HG02885 (cell line): ENCODE measurements around the gene AATF.

Experiments used
- ATAC-seq: cut with Tn5 transposase; IDR thresholded peaks from one replicate; pipeline ENCODE4 v1.9.1; 2021; ENCODE audit warnings: mild to moderate bottlenecking; ENCODE audit not compliant: unreplicated experiment, poor library complexity

AATF gene

GRCh38 chr17:37031493-37032083 lies 82.8 kb downstream of the AATF start:
- no peak for ATAC-seq

DNA sequence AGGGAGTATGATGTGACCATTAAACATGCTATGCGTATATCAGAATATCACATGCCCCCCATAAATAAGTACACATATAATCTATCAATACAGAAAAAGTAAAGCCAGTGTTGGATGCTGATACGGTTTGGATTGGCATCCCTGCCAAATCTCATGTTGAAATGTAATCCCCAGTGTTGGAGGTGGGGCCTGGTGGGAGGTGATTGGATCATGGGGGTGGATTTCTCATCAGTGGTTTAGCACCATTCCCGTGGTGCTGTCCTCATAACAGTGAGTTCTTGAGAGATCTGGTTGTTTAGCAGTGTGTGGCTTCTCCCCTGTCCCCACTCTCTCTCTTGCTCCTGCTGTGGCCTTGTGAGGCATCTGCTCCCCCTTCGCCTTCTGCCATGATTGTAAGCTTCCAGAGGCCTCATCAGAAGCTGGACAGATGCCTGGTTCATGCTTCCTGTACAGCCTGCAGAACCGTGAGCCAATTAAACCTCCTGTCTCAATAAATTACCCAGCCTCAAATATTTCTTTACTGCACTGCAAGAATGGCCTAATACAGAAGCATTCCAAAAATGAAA lies 88.9 kb downstream of the AATF start:
- no peak for ATAC-seq

- ATAC-seq = no peak
Measured at GRCh38 chr17:37039269-37039668, 90.5 kb downstream of the AATF start.

GRCh38 chr17:37041932-37042331 lies 93.2 kb downstream of the AATF start:
- no peak for ATAC-seq

DNA sequence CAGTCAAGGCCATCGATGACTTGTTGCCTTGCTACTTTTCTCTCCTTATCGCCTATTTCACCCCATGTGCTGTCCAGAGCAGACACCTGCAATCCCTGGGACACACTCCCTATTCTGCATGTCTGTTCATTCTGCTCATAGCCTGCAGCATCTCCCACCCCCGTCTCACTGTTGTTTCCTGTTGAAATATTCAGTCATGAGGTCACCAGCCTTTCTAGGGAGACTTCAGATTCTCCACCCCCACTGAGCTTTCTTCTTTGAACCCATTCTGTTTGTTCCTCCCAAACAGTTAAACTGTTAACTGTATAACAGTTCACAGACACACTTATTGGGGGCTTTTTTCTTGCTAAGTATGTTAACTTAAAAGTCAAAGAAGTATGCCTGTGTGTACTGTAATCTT lies 94.4 kb downstream of the AATF start:
- no peak for ATAC-seq

GRCh38 chr17:37045351-37045922 lies 96.7 kb downstream of the AATF start:
- ATAC-seq = no peak

GRCh38 chr17:37047631-37048104 lies 98.9 kb downstream of the AATF start:
- ATAC-seq = no peak

- no peak for ATAC-seq
Measured at GRCh38 chr17:37048811-37049210, 100.1 kb downstream of the AATF start.

DNA sequence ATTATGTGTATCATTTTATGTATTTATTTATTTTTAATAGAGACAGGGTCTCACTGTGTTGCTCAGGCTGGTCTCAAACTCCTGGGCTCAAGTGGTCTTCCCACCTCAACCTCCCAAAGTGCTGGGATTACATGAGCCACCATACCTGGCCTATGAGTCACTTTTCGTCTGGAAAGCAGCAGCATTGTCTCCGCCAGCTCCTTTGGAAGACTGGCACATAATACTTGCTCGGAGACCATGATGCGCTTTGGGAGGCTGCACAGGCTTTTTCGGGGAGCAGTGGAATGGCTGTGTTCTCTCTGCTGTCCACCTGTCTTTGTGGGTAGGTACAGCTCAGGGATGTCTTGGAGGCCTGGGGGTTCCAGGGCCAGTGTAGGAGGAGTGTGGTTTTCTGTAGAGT lies 102.2 kb downstream of the AATF start:
- ATAC-seq = no peak

DNA sequence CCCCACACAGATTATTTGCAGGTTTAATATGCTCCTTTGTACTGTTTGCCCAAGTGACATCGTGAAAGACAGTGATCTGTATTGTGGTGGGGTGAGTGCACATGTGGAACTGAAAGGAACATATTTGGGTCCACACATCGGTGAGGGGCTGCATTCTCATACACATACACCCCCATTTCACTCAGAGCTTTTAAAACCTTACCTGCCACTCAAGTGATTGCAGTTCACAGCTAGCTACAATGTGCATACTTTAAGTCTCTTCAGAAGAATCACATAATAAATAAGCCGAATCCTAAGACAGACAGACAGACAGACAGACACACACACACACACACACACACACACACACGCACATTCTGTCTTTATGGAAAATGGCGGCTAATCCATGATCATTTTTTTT lies 102.6 kb downstream of the AATF start:
- ATAC-seq = no peak

- ATAC-seq = no peak
Measured at GRCh38 chr17:37051833-37052232, 103.1 kb downstream of the AATF start.

GRCh38 chr17:37052450-37052849 lies 103.7 kb downstream of the AATF start:
- no peak for ATAC-seq

DNA sequence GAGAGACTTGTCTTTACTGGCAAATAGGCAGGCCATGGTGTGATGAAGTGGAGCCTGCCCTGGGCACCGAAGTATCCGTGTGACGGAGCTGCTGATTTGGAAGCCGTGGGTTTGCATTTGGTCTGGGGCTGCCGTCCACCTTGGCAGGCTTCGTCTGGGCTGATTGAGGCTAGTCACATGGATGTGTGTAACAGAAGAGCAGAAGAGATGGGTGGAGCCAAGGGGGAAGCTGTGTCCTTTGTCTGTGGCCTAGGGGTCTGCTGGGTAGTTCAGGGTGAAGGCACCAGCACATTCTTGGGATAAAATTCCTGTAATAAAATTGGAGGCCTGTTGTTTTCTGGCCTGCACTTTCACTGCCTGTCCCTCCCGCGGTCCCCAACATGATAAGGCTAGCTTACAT lies 106.1 kb downstream of the AATF start:
- no peak for ATAC-seq

GRCh38 chr17:37056622-37057021 lies 107.9 kb downstream of the AATF start:
- ATAC-seq = no peak

GRCh38 chr17:37059493-37059892 lies 110.7 kb downstream of the AATF start:
- ATAC-seq = no peak

DNA sequence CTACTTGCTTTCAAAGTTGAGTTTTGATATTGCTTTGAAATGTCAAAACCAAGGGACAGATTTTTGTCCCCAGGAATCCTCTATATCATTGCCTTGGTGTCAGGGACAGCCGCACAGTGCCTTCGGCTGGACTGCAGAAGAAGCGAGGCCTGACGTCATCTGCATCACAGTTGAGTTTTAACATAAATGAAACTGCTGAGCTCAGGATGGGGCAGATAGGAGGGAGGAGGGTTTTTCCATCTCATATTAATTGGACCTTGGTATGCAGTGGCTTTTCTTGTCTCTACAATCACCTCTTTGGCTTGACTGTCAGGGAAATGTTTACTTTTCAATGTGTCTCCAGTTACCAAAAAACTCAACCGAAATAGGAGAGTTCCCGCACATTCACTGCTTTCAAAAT lies 111.3 kb downstream of the AATF start:
- no peak for ATAC-seq

DNA sequence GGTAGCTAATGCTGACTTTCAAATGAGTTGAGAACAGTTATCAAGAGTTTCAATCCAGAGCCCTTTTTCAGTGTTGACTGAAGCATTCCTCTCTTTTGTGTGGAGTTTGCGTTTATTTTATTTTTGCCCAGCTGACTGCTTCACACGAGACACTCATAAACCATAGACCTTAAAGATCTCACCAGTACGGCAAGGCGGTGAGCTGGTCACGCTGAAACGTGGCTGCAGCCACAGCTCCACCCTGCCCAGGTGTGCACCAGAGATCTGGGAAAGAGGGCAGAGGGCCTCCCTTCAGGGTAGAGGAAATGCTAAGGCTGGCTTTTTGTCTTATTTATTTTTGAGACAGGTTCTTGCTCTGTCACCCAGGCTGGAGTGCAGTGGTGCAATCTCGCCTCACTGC lies 112.2 kb downstream of the AATF start:
- ATAC-seq = no peak

DNA sequence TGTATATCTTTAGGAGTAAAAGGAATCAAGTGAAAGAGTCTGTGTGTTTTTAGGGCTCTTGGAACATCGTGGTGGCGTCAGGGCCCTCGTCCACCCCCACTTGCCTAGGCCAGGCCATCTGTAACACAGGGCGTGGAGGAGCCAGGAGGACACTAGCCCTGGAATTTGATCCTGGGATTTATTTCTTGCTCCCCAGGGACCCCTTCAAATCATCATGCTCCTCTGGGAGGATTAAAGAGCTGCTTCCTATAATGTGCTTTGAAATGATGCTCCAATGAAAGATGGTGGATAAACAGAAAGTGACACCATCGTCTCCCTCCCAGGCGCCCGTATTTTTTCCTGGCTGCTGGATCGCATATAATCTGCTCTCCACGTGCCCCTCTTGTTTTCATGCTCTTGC lies 113.3 kb downstream of the AATF start:
- ATAC-seq = no peak

DNA sequence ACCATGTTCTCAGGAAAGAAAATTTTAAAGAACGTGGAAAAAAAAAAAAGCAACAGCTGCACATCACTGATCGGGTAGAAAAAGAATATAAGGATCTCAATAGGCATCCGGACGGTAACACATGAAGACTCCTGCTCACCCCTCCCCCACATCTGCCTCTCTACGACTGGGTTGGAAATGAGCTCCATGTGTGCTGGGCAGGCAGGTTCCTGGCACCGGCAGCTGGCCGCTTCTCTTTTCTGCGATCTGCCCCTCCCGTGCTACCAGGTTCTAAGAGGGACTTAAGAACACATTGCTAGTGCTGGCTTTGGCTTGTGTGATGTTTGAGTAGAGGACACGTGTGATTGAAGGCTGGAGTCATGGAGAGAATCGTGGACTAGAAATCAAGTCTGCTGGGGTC lies 115.5 kb downstream of the AATF start:
- ATAC-seq = no peak

DNA sequence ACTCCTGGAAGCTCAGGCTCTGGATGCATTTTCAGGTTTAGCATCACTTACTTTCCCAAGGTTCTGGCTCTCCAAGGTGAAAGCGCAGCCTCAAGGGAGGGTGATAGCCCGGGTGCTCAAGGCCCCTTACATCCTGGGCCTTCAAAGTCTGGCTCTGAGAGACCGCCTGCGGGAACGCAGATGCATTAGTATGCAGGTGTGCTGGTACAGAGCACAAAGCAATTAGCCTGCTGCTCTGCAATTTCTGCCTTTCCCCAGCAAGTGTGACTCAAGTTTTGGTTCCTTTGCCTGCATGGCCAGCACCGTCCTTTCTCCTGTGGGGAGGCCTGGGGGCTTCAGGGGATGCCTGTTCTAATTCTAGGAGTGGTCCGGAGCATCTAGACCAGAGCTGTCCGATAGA lies 116.2 kb downstream of the AATF start:
- ATAC-seq = no peak

DNA sequence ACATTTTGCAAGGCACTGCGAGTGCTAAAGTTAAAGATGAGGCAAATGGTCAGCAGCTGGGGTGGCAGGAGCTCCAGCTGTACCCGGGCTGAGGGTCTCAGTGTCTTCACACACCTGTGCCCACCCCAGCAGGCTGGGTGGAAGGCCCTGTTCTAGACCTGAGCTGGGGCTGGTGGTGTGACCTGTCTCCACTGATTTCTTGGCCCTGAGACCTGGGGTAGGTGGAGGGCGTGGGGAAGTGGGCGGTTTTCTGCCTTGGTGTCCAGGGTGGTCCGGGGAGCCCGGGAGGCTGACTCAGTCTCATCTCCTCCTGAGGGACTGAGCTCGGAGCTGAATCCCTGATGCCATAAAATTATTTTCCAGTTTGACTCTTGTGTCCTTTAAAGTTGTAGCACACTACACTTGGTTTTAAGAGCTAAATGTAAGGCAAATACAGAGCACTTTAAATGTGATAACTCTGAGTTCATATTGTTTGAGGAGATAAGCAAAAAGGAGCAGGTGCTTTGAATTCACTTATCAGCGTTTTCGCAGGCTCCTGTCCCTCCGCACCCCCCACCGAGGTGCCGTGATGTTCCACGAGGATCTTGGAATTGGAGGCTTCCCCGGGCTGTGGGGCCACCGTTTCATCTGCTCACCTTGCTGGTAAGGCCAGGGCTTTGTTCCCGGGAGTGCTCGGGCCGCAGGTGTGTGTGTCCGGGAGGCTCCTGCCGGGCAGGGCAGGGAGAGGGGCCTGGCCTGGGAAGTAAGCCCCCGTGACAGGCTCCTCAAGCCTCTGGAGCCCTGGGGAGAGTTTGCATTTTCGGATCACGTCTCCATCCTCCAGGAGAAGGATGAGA lies 117.0 kb downstream of the AATF start:
- ATAC-seq = no peak
